Chondrocyte (in vitro differentiated cells): ENCODE measurements around the gene NUDT2. TPM values are rescaled to one million over a fixed set of nuclear protein-coding genes. Genes with fewer than 3 reads are reported as not detected.

Experiments used
- DNase-seq: peaks from one replicate; pipeline ENCODE4 v3.0.0; 2021; ENCODE audit warnings: mixed read lengths, low spot score
- H3K27ac Mint-ChIP-seq: one replicate; pipeline ENCODE4 v1.8.0; 2021; ENCODE audit warnings: mild to moderate bottlenecking, moderate library complexity, mixed read lengths; ENCODE audit not compliant: unreplicated experiment
- H3K27me3 Mint-ChIP-seq: 2 replicates; pipeline ENCODE4 v1.8.0; 2021; ENCODE audit warnings: low read depth, mixed read lengths
- H3K36me3 Mint-ChIP-seq: 2 replicates; pipeline ENCODE4 v1.8.0; 2021; ENCODE audit warnings: low read depth, mixed read lengths
- H3K4me1 Mint-ChIP-seq: 2 replicates; pipeline ENCODE4 v1.8.0; 2021; ENCODE audit warnings: low read depth, mild to moderate bottlenecking, mixed read lengths
- H3K4me3 Mint-ChIP-seq: one replicate; pipeline ENCODE4 v1.8.0; 2021; ENCODE audit warnings: mild to moderate bottlenecking, moderate library complexity, mixed read lengths; ENCODE audit not compliant: unreplicated experiment
- H3K9me3 Mint-ChIP-seq: 2 replicates; pipeline ENCODE4 v1.8.0; 2021; ENCODE audit warnings: low read depth, mixed read lengths
- total RNA-seq: library from RNA; stranded (reverse); gene quantifications from 3 replicates; pipeline ENCODE4 v1.2.1, GENCODE V29; 2021
- TF ChIP-seq, protein P1 (sequence below): fragments of 200-600 bp; sonication (generic); IDR thresholded peaks from 2 replicates; pipeline ENCODE4 v1.5.0; 2021; ENCODE audit warnings: antibody characterized with exemption, mild to moderate bottlenecking, moderate library complexity

NUDT2 gene
- total RNA-seq, 1 donor from 2014 or later: 17.6 TPM

DNA sequence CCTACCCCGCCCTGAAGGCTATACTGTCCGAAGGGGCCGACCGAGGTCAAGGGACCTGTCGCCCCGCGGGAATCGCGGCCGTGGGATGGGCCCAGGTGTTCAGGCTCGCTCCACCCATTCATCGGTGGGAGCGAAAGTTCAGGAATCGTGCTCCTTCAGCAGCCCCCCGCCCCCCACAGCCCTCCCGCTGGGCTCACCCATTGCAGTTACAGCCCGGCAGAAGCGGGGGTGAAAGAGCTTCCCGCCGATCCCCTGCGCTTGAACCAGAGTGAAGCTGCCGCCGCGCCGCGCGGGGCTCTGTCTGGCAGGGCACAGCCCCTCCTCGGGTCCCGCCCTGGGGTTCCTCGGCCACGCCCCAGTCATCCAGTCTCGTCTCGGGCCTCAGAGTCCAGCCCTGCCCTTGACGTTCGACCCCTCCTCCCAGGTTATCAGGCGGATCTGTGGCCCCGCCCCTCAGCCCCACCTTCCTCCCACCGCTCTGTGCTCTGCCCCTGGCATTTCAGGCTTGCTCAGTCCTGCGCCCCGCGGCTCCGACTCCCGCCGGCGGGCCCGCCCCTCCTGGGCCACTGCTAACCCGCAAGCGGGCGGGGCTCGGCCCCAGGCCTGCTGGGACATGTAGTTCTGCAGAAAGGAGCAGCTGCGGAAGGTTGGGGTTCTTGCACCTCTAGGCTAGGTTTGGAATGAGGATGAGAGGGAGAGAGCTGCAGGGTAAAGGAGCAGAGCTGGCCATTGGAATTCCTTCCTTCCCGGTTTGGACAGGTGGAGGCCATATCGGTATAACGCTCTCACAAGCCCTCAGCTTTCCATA, 47.4 kb downstream of the NUDT2 start, which contains the start of gene MYORG:
TSS of gene MYORG (minus strand) at position 303 of the 808 bp plus-strand sequence. CDS start 3,955 bp downstream, outside the sequence.
- no peaks in the 10 kb centered on the region for H3K36me3 Mint-ChIP-seq
- TF ChIP-seq, protein P1, sequence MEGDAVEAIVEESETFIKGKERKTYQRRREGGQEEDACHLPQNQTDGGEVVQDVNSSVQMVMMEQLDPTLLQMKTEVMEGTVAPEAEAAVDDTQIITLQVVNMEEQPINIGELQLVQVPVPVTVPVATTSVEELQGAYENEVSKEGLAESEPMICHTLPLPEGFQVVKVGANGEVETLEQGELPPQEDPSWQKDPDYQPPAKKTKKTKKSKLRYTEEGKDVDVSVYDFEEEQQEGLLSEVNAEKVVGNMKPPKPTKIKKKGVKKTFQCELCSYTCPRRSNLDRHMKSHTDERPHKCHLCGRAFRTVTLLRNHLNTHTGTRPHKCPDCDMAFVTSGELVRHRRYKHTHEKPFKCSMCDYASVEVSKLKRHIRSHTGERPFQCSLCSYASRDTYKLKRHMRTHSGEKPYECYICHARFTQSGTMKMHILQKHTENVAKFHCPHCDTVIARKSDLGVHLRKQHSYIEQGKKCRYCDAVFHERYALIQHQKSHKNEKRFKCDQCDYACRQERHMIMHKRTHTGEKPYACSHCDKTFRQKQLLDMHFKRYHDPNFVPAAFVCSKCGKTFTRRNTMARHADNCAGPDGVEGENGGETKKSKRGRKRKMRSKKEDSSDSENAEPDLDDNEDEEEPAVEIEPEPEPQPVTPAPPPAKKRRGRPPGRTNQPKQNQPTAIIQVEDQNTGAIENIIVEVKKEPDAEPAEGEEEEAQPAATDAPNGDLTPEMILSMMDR: no peak
- H3K9me3 Mint-ChIP-seq: no peaks in the 10 kb centered on the region
- H3K4me1 Mint-ChIP-seq: peaks cover 33% of the 10 kb centered on the region
- peak within 1 kb of the TSS; percentile 83 for H3K4me3 Mint-ChIP-seq
- no peaks in the 10 kb centered on the region for H3K27me3 Mint-ChIP-seq
- peak within 1 kb of the TSS; percentile 63 for H3K27ac Mint-ChIP-seq
- DNase-seq: no peak

DNA sequence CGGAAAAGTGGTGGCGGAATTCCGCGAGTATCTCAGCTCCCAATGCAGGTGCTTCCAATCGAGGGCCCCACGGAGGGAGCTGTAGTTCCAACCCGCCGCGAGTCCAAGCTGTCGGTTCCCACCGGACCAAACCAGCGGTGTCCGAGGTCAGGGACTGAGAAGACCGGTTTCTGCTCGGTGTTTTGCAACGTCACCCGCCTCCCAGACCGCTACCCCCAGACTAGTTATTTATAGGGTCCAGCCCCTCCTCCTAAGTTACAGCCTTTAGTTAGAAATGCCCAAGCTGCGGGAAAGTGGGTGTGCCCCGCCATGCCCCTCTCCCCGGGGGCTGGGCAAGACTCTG, 48.0 kb downstream of the NUDT2 start:
- TF ChIP-seq, protein P1: no peak

DNA sequence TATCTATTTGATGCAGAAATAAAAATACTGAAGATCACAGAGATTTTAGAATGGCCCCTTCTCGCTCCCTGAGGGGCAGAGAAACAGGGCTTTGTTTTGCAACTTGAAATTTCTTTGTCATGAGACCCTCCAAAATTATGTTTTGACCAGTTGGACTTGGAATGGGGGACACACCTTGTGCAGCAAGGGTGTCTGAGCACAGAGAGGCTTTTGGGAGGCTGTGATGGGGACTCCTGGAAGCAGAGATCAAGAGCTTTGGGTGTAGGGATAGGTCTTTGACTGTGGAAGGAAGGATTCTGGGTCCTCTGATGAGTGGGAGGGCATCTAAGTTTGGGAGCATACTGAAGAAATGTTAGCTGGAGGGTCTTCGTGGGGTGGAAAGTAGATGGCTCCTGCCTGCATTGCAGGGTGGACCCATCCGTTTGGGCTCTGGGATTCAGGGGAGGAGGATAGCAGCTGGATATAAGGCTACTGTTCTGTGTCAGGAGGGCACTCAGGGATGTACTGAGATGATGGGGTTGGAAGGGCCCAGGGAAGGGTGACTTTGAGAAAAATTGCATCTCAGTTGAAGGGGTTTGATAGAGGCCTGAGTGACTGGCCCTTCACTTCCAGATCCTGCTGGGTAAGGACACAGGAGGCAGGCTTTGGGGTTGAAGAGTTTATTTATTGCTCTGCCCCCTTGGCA, 49.1 kb downstream of the NUDT2 start:
- no peak for DNase-seq

More for the DNA sequence above, 48.0 kb downstream of the NUDT2 start:
- no peaks in the 10 kb centered on the region for H3K27me3 Mint-ChIP-seq
- no peaks in the 10 kb centered on the region for H3K36me3 Mint-ChIP-seq
- H3K9me3 Mint-ChIP-seq: no peaks in the 10 kb centered on the region
- no peak for DNase-seq
- H3K27ac Mint-ChIP-seq: no peak overlapping the region
- H3K4me3 Mint-ChIP-seq: peak overlapping the region; percentile 83
- H3K4me1 Mint-ChIP-seq: peaks cover 33% of the 10 kb centered on the region

DNA sequence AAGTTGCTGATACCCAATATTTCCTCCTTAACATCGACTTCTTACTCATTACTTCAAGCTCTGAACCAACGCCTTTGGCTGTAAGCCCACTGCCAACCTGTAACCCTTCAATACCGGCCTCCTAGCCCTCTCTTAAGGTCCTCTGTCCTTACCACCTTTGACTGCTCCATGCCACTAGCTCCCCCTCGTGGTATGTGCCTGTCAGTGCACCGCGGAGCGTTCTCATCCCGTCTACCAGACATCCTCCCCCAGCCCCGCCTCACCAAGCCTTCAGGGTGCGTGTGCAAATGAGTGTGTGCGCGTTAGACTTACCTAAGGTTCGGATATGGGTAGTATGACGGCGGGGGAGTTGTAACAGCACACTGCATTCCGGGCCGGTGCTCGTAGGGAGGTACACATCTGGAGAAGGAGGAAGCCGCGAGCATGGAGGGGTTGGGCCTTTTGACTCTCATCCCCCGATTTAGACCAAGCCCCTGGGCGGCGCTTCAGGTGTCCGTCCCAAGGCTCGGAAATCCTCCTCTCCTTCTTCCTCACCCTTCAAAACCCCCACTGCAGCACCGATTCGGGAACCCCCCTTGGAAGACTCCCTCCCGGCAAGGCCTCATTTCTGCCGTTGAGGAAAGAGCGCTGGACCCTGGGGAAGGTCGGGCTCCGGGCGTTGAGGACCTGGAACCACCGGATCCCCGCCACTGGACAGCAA, 50.1 kb downstream of the NUDT2 start:
- no peaks in the 10 kb centered on the region for H3K36me3 Mint-ChIP-seq
- no peak overlapping the region for H3K27ac Mint-ChIP-seq
- no peaks in the 10 kb centered on the region for H3K27me3 Mint-ChIP-seq
- peak overlapping the region; percentile 51 for H3K4me3 Mint-ChIP-seq
- peaks cover 33% of the 10 kb centered on the region for H3K4me1 Mint-ChIP-seq
- no peaks in the 10 kb centered on the region for H3K9me3 Mint-ChIP-seq
- TF ChIP-seq, protein P1: peak; percentile 90
- no peak for DNase-seq

More for the DNA sequence above, 49.1 kb downstream of the NUDT2 start:
- peaks cover 33% of the 10 kb centered on the region for H3K4me1 Mint-ChIP-seq
- H3K9me3 Mint-ChIP-seq: no peaks in the 10 kb centered on the region
- no peaks in the 10 kb centered on the region for H3K36me3 Mint-ChIP-seq
- H3K27me3 Mint-ChIP-seq: no peaks in the 10 kb centered on the region
- TF ChIP-seq, protein P1: no peak
- no peak overlapping the region for H3K4me3 Mint-ChIP-seq
- no peak overlapping the region for H3K27ac Mint-ChIP-seq

DNA sequence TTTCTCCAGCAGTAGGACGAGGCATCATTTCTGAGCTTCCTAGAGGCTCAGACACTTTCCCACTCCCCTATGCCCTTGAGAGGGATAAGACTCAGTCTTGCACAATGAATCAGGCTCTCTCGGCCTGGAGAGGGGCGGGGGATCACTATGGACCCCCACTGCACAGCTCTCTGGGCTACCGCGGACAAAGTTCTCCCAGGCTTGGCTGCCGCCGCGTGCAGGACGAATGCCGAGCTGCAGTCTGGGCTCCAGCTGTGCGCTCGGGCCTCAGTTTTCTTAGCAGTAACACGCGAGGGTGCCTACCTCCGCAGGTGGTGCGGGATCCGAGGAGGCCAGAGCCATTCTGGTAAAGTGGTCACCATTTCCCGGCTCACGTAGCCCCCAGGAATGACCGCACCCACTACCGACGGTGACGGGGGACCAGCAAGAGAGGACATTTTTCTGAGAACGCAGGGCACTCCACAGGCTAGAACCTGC, 50.7 kb downstream of the NUDT2 start:
- Mint-ChIP-seq H3K9me3 (no peaks in the 10 kb centered on the region), H3K4me3 (no peak overlapping the region), H3K27me3 (no peaks in the 10 kb centered on the region), H3K27ac (peak overlapping the region; percentile 58), H3K4me1 (peaks cover 33% of the 10 kb centered on the region), H3K36me3 (no peaks in the 10 kb centered on the region)
- DNase-seq: no peak
- TF ChIP-seq, protein P1: no peak
